ENCODE results near the gene BBS7.

Gene BBS7

DNA sequence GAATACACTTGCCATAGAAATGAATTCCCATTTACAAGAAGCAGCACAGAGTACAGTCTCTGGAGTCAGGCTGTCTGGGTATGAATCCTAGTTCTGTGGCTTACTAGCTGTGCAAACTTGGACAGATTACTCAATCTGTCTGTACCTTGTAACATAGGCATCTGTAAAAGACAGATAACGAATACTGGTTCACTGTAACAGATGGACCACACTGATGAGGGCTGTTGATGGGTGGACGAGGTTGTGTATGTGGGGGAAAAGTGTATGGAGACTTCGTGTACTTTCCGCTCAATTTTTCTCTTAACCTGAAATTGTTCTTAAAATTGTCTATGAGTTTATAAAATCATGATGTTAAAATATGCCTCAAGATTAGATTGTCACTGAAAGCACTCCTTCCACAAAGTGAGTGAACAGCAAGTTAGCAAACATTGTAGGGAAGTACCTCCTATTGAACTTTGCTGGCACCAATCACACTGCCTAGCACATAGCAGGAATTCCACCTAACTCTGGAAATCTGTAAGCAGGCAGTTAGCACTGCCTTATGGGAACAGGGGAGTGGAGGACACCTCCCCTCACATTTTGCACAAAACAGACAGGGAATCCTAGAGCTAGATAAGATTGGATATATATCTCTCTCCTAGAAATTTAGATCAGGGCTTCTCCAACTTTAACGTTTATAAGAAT, 75.6 kb downstream of the BBS7 start:
- no peaks in the 10 kb centered on the region for H3K36me3 ChIP-seq (ENCODE audit: control insufficient read depth, insufficient read depth, low read length)
- no peak overlapping the region for H3K27ac ChIP-seq (ENCODE audit: insufficient read depth, low read depth, low read length, poor library complexity, severe bottlenecking)
- H3K9me3 ChIP-seq (ENCODE audit: control insufficient read depth, low read length) = no peaks in the 10 kb centered on the region
- H3K4me1 ChIP-seq (ENCODE audit: control insufficient read depth, insufficient read depth, low read length) = no peaks in the 10 kb centered on the region
- no peaks in the 10 kb centered on the region for H3K27me3 ChIP-seq (ENCODE audit: control insufficient read depth, insufficient read depth, low read length, poor library complexity, severe bottlenecking)
- WGBS, 2 experiments = 84 to 90% methylated on average over 5 of the region's 5 CpGs
- no peak overlapping the region for H3K4me3 ChIP-seq (ENCODE audit: insufficient read depth, low read depth, low read length)

DNA sequence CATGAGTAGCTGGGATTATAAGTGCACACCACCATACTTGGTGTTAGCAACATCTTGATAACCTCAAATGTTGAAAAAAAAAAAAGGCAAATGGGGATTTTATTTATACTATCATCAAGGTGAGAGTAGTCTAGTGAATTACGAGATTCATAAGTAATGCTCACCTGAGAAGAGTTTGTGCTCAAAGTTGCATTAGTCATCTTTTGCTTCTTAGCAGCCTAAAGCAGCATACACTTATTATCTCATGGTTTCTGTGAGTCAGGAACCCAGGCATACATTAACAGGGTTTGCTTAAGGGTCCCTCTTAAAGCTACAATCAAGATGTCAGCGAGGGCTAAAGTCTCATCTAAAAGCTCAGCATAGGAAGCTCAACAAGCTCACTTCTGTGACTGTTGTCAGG, 77.3 kb downstream of the BBS7 start:
- no peak overlapping the region for H3K27ac ChIP-seq (ENCODE audit: insufficient read depth, low read depth, low read length, poor library complexity, severe bottlenecking)
- H3K9me3 ChIP-seq (ENCODE audit: control insufficient read depth, low read length) = no peaks in the 10 kb centered on the region
- no peaks in the 10 kb centered on the region for H3K36me3 ChIP-seq (ENCODE audit: control insufficient read depth, insufficient read depth, low read length)
- 95 to 98% methylated on average over 2 of the region's 2 CpGs for WGBS, 2 experiments
- H3K4me1 ChIP-seq (ENCODE audit: control insufficient read depth, insufficient read depth, low read length) = no peaks in the 10 kb centered on the region
- H3K4me3 ChIP-seq (ENCODE audit: insufficient read depth, low read depth, low read length) = no peak overlapping the region
- H3K27me3 ChIP-seq (ENCODE audit: control insufficient read depth, insufficient read depth, low read length, poor library complexity, severe bottlenecking) = no peaks in the 10 kb centered on the region

DNA sequence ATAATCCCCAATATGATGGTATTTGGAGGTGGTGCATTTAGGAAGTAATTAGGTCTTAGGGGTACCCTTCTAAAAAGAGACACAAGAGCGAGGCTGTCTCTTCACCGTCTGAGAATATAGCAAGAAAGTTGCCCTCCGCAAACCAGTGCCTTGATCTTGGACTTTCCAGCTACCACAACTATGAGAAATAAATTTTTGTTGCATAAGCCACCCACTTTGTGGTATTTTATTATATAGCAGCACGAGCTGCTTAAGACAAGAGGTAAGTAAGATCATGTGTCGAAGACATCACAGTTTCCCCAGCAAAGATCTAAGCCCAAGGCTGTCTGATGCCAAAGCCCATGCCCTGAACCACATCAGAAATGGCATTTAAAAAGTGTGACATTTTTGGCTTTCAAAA, 78.8 kb downstream of the BBS7 start:
- no peaks in the 10 kb centered on the region for H3K36me3 ChIP-seq (ENCODE audit: control insufficient read depth, insufficient read depth, low read length)
- no peaks in the 10 kb centered on the region for H3K27me3 ChIP-seq (ENCODE audit: control insufficient read depth, insufficient read depth, low read length, poor library complexity, severe bottlenecking)
- WGBS, 2 experiments = 93 to 94% methylated on average over 5 of the region's 5 CpGs
- no peak overlapping the region for H3K27ac ChIP-seq (ENCODE audit: insufficient read depth, low read depth, low read length, poor library complexity, severe bottlenecking)
- H3K9me3 ChIP-seq (ENCODE audit: control insufficient read depth, low read length) = no peaks in the 10 kb centered on the region
- no peaks in the 10 kb centered on the region for H3K4me1 ChIP-seq (ENCODE audit: control insufficient read depth, insufficient read depth, low read length)
- H3K4me3 ChIP-seq (ENCODE audit: insufficient read depth, low read depth, low read length) = no peak overlapping the region

DNA sequence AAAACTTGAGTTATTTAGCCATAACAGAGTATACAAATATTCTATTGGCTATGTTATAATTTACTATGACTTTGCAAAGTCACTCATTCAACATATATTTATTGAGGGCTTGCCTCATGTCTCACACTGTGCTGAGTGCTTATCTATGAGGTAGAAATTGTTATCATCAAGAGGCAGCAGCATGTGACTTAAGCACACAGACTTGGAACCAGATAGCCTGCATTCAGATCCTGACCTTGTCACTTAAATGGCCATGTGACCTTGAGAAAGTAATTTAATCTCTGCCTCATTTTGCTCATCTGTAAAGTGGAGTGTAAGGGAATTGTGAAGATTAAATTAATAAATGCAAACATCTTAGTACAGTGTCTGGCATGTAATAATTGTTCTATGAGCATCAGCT, 79.3 kb downstream of the BBS7 start:
- no peak overlapping the region for H3K27ac ChIP-seq (ENCODE audit: insufficient read depth, low read depth, low read length, poor library complexity, severe bottlenecking)
- H3K27me3 ChIP-seq (ENCODE audit: control insufficient read depth, insufficient read depth, low read length, poor library complexity, severe bottlenecking) = no peaks in the 10 kb centered on the region
- H3K4me1 ChIP-seq (ENCODE audit: control insufficient read depth, insufficient read depth, low read length) = no peaks in the 10 kb centered on the region
- no peaks in the 10 kb centered on the region for H3K36me3 ChIP-seq (ENCODE audit: control insufficient read depth, insufficient read depth, low read length)
- no peak overlapping the region for H3K4me3 ChIP-seq (ENCODE audit: insufficient read depth, low read depth, low read length)
- H3K9me3 ChIP-seq (ENCODE audit: control insufficient read depth, low read length) = no peaks in the 10 kb centered on the region

DNA sequence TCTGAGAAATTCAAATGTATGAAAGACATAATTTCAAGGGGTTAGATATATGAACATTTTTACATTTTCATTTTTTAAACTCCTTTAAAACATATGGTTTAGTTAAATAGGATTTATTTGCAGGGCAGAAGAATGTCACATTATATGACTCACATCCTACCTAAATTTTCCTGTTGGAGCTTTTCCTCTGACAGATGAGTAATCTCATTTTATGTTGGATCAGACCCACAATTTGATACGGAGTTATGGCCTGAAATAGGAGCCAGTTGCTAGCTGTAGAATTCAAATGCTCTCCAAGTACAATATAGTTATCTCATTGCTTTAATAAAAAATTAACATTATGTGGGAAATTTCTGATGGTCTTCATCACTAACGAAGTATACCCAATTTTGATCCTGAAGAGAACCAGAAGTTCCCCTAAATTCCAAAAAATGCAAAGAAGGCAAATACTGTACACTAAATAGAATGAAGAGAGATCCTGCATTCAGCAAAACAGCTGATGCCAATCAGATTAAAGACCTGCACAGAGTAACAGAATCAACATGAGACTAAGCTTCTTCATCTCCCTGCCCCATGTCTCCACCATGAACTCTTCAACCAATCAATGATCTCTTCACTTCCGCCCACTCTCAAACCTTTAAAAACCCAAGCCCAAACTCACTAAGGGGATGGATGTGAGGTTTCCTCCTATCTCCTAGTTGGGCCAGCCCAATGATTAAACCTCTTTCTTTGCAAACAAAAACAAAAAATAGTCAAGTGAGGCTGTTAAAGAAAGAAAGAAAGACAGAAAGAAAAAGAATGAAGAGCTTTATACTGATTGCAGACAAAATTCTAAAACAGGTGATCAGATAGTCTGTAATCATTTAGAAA, 80.1 kb downstream of the BBS7 start:
- Histone ChIP-seq H3K27ac (ENCODE audit: insufficient read depth, low read depth, low read length, poor library complexity, severe bottlenecking) (no peak overlapping the region), H3K4me1 (ENCODE audit: control insufficient read depth, insufficient read depth, low read length) (no peaks in the 10 kb centered on the region), H3K27me3 (ENCODE audit: control insufficient read depth, insufficient read depth, low read length, poor library complexity, severe bottlenecking) (no peaks in the 10 kb centered on the region), H3K4me3 (ENCODE audit: insufficient read depth, low read depth, low read length) (no peak overlapping the region), H3K36me3 (ENCODE audit: control insufficient read depth, insufficient read depth, low read length) (no peaks in the 10 kb centered on the region), H3K9me3 (ENCODE audit: control insufficient read depth, low read length) (no peaks in the 10 kb centered on the region)
- WGBS, 2 experiments = 88 to 95% methylated on average over 2 to 3 of the region's 3 CpGs

DNA sequence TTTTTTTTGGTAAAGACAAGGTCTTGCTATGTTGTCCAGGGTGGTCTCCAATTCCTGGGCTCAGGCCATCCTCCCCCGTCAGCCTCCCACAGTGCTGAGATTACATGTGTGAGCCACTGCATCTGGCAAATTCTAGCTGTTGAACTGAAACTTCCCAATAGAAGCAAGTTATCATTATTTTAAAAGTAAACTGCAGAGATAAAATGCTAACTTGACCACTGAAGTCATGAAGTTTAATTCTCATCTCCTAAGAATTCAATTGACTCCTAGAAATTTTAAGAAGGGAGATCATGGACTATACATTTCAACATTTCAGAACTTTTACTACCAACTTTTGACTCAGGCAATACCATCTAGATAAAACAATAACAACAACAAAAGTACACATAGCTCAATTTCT, 80.8 kb downstream of the BBS7 start:
- Histone ChIP-seq H3K9me3 (ENCODE audit: control insufficient read depth, low read length) (no peaks in the 10 kb centered on the region), H3K27me3 (ENCODE audit: control insufficient read depth, insufficient read depth, low read length, poor library complexity, severe bottlenecking) (no peaks in the 10 kb centered on the region), H3K4me3 (ENCODE audit: insufficient read depth, low read depth, low read length) (no peak overlapping the region), H3K27ac (ENCODE audit: insufficient read depth, low read depth, low read length, poor library complexity, severe bottlenecking) (no peak overlapping the region), H3K36me3 (ENCODE audit: control insufficient read depth, insufficient read depth, low read length) (no peaks in the 10 kb centered on the region), H3K4me1 (ENCODE audit: control insufficient read depth, insufficient read depth, low read length) (no peaks in the 10 kb centered on the region)
- WGBS, 2 experiments = 93 to 100% methylated on average over 1 of the region's 1 CpG

DNA sequence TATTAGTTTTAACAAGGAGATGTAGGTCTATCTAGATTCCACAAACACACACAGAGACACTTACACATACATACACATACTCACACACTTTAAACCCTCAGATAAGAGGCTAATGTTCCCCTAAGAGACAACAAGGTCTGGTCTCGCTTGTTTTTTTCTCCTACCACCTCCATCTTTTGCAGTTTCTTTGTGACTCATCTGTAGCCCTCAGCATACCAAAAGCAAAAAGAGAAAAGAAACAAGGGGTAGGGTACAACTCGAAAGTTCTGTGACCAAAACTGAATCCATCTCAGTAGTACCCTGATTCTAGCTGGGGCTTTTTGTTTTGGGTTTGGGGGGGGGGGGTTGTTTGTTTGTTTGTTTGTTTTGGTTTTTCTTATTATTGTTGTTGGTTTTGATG, 81.4 kb downstream of the BBS7 start:
- H3K4me1 ChIP-seq (ENCODE audit: control insufficient read depth, insufficient read depth, low read length) = no peaks in the 10 kb centered on the region
- H3K27ac ChIP-seq (ENCODE audit: insufficient read depth, low read depth, low read length, poor library complexity, severe bottlenecking) = no peak overlapping the region
- 90 to 91% methylated on average over 2 of the region's 2 CpGs for WGBS, 2 experiments
- no peaks in the 10 kb centered on the region for H3K27me3 ChIP-seq (ENCODE audit: control insufficient read depth, insufficient read depth, low read length, poor library complexity, severe bottlenecking)
- no peak overlapping the region for H3K4me3 ChIP-seq (ENCODE audit: insufficient read depth, low read depth, low read length)
- H3K36me3 ChIP-seq (ENCODE audit: control insufficient read depth, insufficient read depth, low read length) = no peaks in the 10 kb centered on the region
- H3K9me3 ChIP-seq (ENCODE audit: control insufficient read depth, low read length) = no peaks in the 10 kb centered on the region

DNA sequence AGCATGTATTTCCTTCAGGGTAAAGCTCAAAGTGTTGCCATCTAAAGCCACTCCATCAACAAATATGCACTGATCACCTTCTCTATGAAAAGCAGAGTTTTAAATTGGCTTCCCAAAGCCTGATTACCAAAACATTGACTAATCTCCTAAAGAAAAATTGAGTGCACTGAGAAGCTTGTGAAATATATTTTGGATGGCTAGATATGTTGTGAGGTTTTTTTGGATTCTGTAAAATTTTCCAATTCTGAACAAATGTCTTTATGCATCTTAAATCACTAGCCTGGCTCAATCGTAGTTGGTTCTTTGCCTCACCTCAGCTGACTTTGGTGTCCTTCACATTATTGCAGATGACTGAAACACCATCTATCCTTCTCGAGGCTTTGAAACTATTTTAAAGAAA, 84.1 kb downstream of the BBS7 start:
- H3K9me3 ChIP-seq (ENCODE audit: control insufficient read depth, low read length) = no peaks in the 10 kb centered on the region
- WGBS, 2 experiments = 97 to 100% methylated on average over 1 to 2 of the region's 2 CpGs
- no peak overlapping the region for H3K27ac ChIP-seq (ENCODE audit: insufficient read depth, low read depth, low read length, poor library complexity, severe bottlenecking)
- no peak overlapping the region for H3K4me3 ChIP-seq (ENCODE audit: insufficient read depth, low read depth, low read length)
- no peaks in the 10 kb centered on the region for H3K36me3 ChIP-seq (ENCODE audit: control insufficient read depth, insufficient read depth, low read length)
- H3K27me3 ChIP-seq (ENCODE audit: control insufficient read depth, insufficient read depth, low read length, poor library complexity, severe bottlenecking) = no peaks in the 10 kb centered on the region
- no peaks in the 10 kb centered on the region for H3K4me1 ChIP-seq (ENCODE audit: control insufficient read depth, insufficient read depth, low read length)

DNA sequence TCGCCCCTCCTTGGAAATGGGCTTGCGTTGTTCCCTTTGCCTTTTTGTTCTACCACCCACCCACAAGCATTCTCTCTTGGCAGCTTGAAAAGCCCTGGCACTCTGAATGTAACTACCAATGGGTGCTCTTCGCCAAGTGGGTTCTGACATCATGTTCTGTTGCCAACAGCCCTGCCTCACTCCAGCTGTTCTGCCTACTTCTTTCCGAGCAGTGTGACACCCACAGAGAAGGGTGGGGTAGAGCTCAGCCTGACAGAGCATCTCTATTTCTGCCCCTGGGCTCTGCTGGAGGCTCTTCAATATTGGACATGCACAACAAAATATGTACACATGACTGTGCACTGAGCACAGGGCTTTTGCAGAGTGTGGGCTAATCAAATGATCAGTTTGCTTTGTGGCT, 84.8 kb downstream of the BBS7 start:
- H3K9me3 ChIP-seq (ENCODE audit: control insufficient read depth, low read length) = no peaks in the 10 kb centered on the region
- no peaks in the 10 kb centered on the region for H3K4me1 ChIP-seq (ENCODE audit: control insufficient read depth, insufficient read depth, low read length)
- H3K27me3 ChIP-seq (ENCODE audit: control insufficient read depth, insufficient read depth, low read length, poor library complexity, severe bottlenecking) = no peaks in the 10 kb centered on the region
- H3K27ac ChIP-seq (ENCODE audit: insufficient read depth, low read depth, low read length, poor library complexity, severe bottlenecking) = no peak overlapping the region
- H3K4me3 ChIP-seq (ENCODE audit: insufficient read depth, low read depth, low read length) = no peak overlapping the region
- WGBS, 2 experiments = 80 to 88% methylated on average over 4 of the region's 4 CpGs
- no peaks in the 10 kb centered on the region for H3K36me3 ChIP-seq (ENCODE audit: control insufficient read depth, insufficient read depth, low read length)

DNA sequence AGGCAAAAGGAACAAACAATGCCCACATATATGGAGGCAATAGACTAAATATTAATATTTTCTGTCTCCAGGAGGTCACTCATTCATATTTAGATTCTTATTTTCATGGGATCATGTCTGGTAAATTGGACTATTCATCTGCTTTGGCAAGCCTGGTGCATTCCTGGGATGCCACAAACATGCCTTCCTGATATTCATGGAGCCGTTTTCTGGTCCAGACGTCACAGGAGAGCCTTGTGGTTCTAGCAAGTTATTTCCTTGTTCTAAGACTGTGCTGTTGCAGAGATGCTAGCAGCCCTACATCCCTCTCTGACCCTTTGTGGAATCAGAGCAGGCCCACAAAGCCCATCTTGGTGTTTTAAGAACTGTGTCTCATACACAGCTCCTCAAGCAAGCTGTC, 85.3 kb downstream of the BBS7 start:
- H3K4me3 ChIP-seq (ENCODE audit: insufficient read depth, low read depth, low read length) = no peak overlapping the region
- no peaks in the 10 kb centered on the region for H3K27me3 ChIP-seq (ENCODE audit: control insufficient read depth, insufficient read depth, low read length, poor library complexity, severe bottlenecking)
- no peaks in the 10 kb centered on the region for H3K36me3 ChIP-seq (ENCODE audit: control insufficient read depth, insufficient read depth, low read length)
- no peaks in the 10 kb centered on the region for H3K4me1 ChIP-seq (ENCODE audit: control insufficient read depth, insufficient read depth, low read length)
- no peaks in the 10 kb centered on the region for H3K9me3 ChIP-seq (ENCODE audit: control insufficient read depth, low read length)
- WGBS, 2 experiments = 87 to 93% methylated on average over 2 of the region's 2 CpGs
- no peak overlapping the region for H3K27ac ChIP-seq (ENCODE audit: insufficient read depth, low read depth, low read length, poor library complexity, severe bottlenecking)
